ENCODE results near the gene AGFG2. TPM values are rescaled to one million over a fixed set of nuclear protein-coding genes. Genes with fewer than 3 reads are reported as not detected.

The AGFG2 gene
- total RNA-seq, 1 donor from 2014 or later, result 26.6 TPM

- DNase-seq, result no peak
- intact Hi-C loops (cut with micrococcal nuclease), result no loop called here
- Histone ChIP-seq H3K27me3 (ENCODE audit: low read depth) (no peaks in the 10 kb centered on the region), H3K9me3 (replicated peaks) (no peaks in the 10 kb centered on the region), H3K36me3 (peaks cover 81% of the 10 kb centered on the region), H3K4me1 (peaks cover 6% of the 10 kb centered on the region), H3K27ac (replicated peaks) (no peak overlapping the region), H3K4me3 (no peak overlapping the region)
- TF ChIP-seq CTCF (IDR thresholded peaks at IDR 0.05; ENCODE audit: borderline replicate concordance), result no peak
Observed at GRCh38 chr7:100577103-100577502, 38.1 kb downstream of the AGFG2 start.

- no peak for DNase-seq
- no peaks in the 10 kb centered on the region for H3K27me3 ChIP-seq (ENCODE audit: low read depth)
- no peak overlapping the region for H3K4me3 ChIP-seq
- TF ChIP-seq CTCF (IDR thresholded peaks at IDR 0.05; ENCODE audit: borderline replicate concordance), result no peak
- peaks cover 10% of the 10 kb centered on the region for H3K4me1 ChIP-seq
- H3K27ac ChIP-seq (replicated peaks), result no peak overlapping the region
- peaks cover 85% of the 10 kb centered on the region for H3K36me3 ChIP-seq
- H3K9me3 ChIP-seq (replicated peaks), result no peaks in the 10 kb centered on the region
- intact Hi-C loops (cut with micrococcal nuclease), result no loop called here
Observed at GRCh38 chr7:100577507-100577906, 38.5 kb downstream of the AGFG2 start.

GRCh38 chr7:100578246-100579183, 39.5 kb downstream of the AGFG2 start:
- H3K27ac ChIP-seq (replicated peaks), result no peak overlapping the region
- DNase-seq, result no peak
- H3K4me3 ChIP-seq, result no peak overlapping the region
- peaks cover 86% of the 10 kb centered on the region for H3K36me3 ChIP-seq
- intact Hi-C loops (cut with micrococcal nuclease), result no loop called here
- H3K4me1 ChIP-seq, result peaks cover 20% of the 10 kb centered on the region
- H3K27me3 ChIP-seq (ENCODE audit: low read depth), result no peaks in the 10 kb centered on the region
- no peaks in the 10 kb centered on the region for H3K9me3 ChIP-seq (replicated peaks)
- TF ChIP-seq CTCF (IDR thresholded peaks at IDR 0.05; ENCODE audit: borderline replicate concordance), result no peak

- no peak for DNase-seq
- Histone ChIP-seq H3K27ac (replicated peaks) (no peak overlapping the region), H3K4me3 (no peak overlapping the region), H3K9me3 (replicated peaks) (no peaks in the 10 kb centered on the region), H3K36me3 (peaks cover 66% of the 10 kb centered on the region), H3K27me3 (ENCODE audit: low read depth) (no peaks in the 10 kb centered on the region), H3K4me1 (peaks cover 42% of the 10 kb centered on the region)
- intact Hi-C loops (cut with micrococcal nuclease), result loop anchor here (10.0 kb wide), 1 partner anchor 114 kb away; the partner anchor contains the start of gene GIGYF1
- TF ChIP-seq CTCF (IDR thresholded peaks at IDR 0.05; ENCODE audit: borderline replicate concordance), result no peak
Observed at GRCh38 chr7:100580466-100581283, 41.7 kb downstream of the AGFG2 start.

GRCh38 chr7:100582041-100582579, 43.1 kb downstream of the AGFG2 start:
- no peak overlapping the region for H3K4me3 ChIP-seq
- no peaks in the 10 kb centered on the region for H3K9me3 ChIP-seq (replicated peaks)
- H3K27me3 ChIP-seq (ENCODE audit: low read depth), result no peaks in the 10 kb centered on the region
- H3K4me1 ChIP-seq, result peaks cover 50% of the 10 kb centered on the region
- TF ChIP-seq CTCF (IDR thresholded peaks at IDR 0.05; ENCODE audit: borderline replicate concordance), result no peak
- intact Hi-C loops (cut with micrococcal nuclease), result loop anchor here (10.0 kb wide), 1 partner anchor 113 kb away; the partner anchor contains the start of gene GIGYF1
- peaks cover 52% of the 10 kb centered on the region for H3K36me3 ChIP-seq
- H3K27ac ChIP-seq (replicated peaks), result peak overlapping the region; percentile 98
- DNase-seq, result no peak
